Measurements from ENCODE around the gene CES2. TPM values are rescaled to one million over a fixed set of nuclear protein-coding genes. Genes with fewer than 3 reads are reported as not detected.

Gene CES2
- total RNA-seq, 6 experiments from 2014 or later = 35.1 to 42.3 (median 40.2) TPM

- H3K36me3 Mint-ChIP-seq (ENCODE audit: low read depth) = no peaks in the 10 kb centered on the region
- TF ChIP-seq, protein P1, sequence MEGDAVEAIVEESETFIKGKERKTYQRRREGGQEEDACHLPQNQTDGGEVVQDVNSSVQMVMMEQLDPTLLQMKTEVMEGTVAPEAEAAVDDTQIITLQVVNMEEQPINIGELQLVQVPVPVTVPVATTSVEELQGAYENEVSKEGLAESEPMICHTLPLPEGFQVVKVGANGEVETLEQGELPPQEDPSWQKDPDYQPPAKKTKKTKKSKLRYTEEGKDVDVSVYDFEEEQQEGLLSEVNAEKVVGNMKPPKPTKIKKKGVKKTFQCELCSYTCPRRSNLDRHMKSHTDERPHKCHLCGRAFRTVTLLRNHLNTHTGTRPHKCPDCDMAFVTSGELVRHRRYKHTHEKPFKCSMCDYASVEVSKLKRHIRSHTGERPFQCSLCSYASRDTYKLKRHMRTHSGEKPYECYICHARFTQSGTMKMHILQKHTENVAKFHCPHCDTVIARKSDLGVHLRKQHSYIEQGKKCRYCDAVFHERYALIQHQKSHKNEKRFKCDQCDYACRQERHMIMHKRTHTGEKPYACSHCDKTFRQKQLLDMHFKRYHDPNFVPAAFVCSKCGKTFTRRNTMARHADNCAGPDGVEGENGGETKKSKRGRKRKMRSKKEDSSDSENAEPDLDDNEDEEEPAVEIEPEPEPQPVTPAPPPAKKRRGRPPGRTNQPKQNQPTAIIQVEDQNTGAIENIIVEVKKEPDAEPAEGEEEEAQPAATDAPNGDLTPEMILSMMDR (IDR thresholded peaks at IDR 0.05) = no peak
- H3K4me3 Mint-ChIP-seq = no peak overlapping the region
- no peak overlapping the region for H3K27ac Mint-ChIP-seq
- no peak for DNase-seq
- H3K9me3 Mint-ChIP-seq = no peaks in the 10 kb centered on the region
- peaks cover 19% of the 10 kb centered on the region for H3K27me3 Mint-ChIP-seq (ENCODE audit: insufficient read depth)
- peaks cover 11% of the 10 kb centered on the region for H3K4me1 Mint-ChIP-seq (ENCODE audit: low read depth)
These were observed 28.1 kb upstream of the CES2 start for GRCh38 chr16:66906916-66907836.

- H3K36me3 Mint-ChIP-seq (ENCODE audit: low read depth) = no peaks in the 10 kb centered on the region
- H3K4me3 Mint-ChIP-seq = no peak overlapping the region
- H3K4me1 Mint-ChIP-seq (ENCODE audit: low read depth) = peaks cover 11% of the 10 kb centered on the region
- TF ChIP-seq, protein P1 (IDR thresholded peaks at IDR 0.05) = no peak
- DNase-seq = no peak
- H3K27ac Mint-ChIP-seq = no peak overlapping the region
- no peaks in the 10 kb centered on the region for H3K9me3 Mint-ChIP-seq
- H3K27me3 Mint-ChIP-seq (ENCODE audit: insufficient read depth) = peaks cover 19% of the 10 kb centered on the region
These were observed 27.2 kb upstream of the CES2 start for GRCh38 chr16:66908116-66908515.

- Mint-ChIP-seq H3K4me1 (ENCODE audit: low read depth) (peaks cover 11% of the 10 kb centered on the region), H3K27me3 (ENCODE audit: insufficient read depth) (peaks cover 19% of the 10 kb centered on the region), H3K4me3 (no peak overlapping the region), H3K27ac (no peak overlapping the region), H3K9me3 (no peaks in the 10 kb centered on the region), H3K36me3 (ENCODE audit: low read depth) (no peaks in the 10 kb centered on the region)
- DNase-seq = no peak
- TF ChIP-seq, protein P1 (IDR thresholded peaks at IDR 0.05) = no peak
These were observed 26.4 kb upstream of the CES2 start for GRCh38 chr16:66908762-66909559.

- Mint-ChIP-seq H3K9me3 (no peaks in the 10 kb centered on the region), H3K4me3 (no peak overlapping the region)
- no peak for DNase-seq
These were observed 25.0 kb upstream of the CES2 start for GRCh38 chr16:66910175-66910940.

DNA sequence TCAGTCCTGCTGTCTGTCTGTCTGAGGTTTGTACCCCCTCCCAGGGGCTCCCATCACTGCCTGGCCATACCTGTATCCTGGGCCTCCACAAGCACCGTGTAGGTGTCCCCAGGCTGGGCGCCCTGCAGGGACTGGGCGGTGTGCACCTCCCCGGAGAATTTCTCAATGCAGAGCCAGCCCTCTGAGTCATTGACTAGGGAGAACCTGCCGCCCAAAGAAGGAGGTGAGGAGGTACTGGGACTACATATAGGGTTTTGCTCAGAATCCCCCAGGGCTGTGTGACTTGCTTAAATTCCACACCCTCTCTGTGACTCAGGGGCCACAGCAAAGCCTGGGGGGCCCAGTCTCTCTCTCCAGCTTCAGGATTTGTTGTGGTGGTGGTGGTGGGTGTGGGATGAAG is 24.2 kb upstream of the CES2 start:
- Mint-ChIP-seq H3K4me3 (no peak overlapping the region), H3K36me3 (ENCODE audit: low read depth) (no peaks in the 10 kb centered on the region), H3K4me1 (ENCODE audit: low read depth) (no peaks in the 10 kb centered on the region), H3K27ac (no peak overlapping the region), H3K9me3 (no peaks in the 10 kb centered on the region), H3K27me3 (ENCODE audit: insufficient read depth) (peaks cover 18% of the 10 kb centered on the region)
- no peak for DNase-seq
- TF ChIP-seq, protein P1 (IDR thresholded peaks at IDR 0.05) = no peak

More at GRCh38 chr16:66910175-66910940, 25.0 kb upstream of the CES2 start:
- Mint-ChIP-seq H3K4me1 (ENCODE audit: low read depth) (peaks cover 1% of the 10 kb centered on the region), H3K36me3 (ENCODE audit: low read depth) (no peaks in the 10 kb centered on the region), H3K27me3 (ENCODE audit: insufficient read depth) (peaks cover 21% of the 10 kb centered on the region), H3K27ac (no peak overlapping the region)
- TF ChIP-seq, protein P1 (IDR thresholded peaks at IDR 0.05) = no peak

Measured in HFFc6 (cell line).